Effector memory CD8-positive, alpha-beta T cell (primary cell): ENCODE results near the gene RIOX2.

Experiments used
- ATAC-seq: fragments of 150-1000 bp; cut with Tn5 transposase; replicated peaks from 2 replicates; pipeline ENCODE4 v1.10.0; 2021; ENCODE audit warnings: mild to moderate bottlenecking, moderate library complexity
- DNase-seq, 3 experiments: peaks; one replicate each; pipeline ENCODE4 v3.0.0; 2021
- H3K27ac Mint-ChIP-seq, 2 donors: one replicate each; pipeline ENCODE4 v1.8.0; 2022; ENCODE audit warnings: mild to moderate bottlenecking in 2 of 2, mixed read lengths in 2 of 2, moderate library complexity in 2 of 2
- H3K27me3 Mint-ChIP-seq, 2 donors: one replicate each; pipeline ENCODE4 v1.8.0; 2022; ENCODE audit warnings: mixed read lengths in 2 of 2
- H3K36me3 Mint-ChIP-seq: one replicate; pipeline ENCODE4 v1.8.0; 2022; ENCODE audit warnings: mild to moderate bottlenecking, moderate library complexity, mixed read lengths; ENCODE audit not compliant: insufficient read depth
- H3K4me1 Mint-ChIP-seq, 2 donors: one replicate each; pipeline ENCODE4 v1.8.0; 2022; ENCODE audit warnings: low read depth in 2 of 2, mixed read lengths in 2 of 2
- H3K4me3 Mint-ChIP-seq, 2 donors: one replicate each; pipeline ENCODE4 v1.8.0; 2022; ENCODE audit warnings: mild to moderate bottlenecking in 2 of 2, mixed read lengths in 2 of 2, moderate library complexity in 2 of 2
- H3K9me3 Mint-ChIP-seq, 2 donors: one replicate each; pipeline ENCODE4 v1.8.0; 2022; ENCODE audit warnings: mixed read lengths in 2 of 2

Gene RIOX2

DNA sequence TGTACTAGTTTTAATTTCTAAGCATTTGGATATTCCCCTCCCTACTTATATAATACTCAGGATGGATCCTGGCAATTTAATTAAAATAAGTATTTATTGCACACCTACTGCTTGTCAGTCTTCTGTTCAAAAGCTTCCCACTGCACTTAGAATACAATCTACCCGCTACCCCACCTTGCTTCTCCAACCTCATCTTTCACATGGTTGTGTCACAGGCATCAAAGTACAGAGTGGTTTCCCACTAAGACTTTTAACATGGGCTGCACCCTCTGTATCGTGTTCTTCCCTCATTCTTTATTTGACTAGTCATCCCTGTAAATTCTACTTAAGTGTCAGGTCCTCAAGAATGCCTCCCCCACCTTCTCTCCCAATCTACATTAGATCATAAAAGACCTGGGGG is 35.0 kb downstream of the RIOX2 start:
- no peak overlapping the region for H3K4me3 Mint-ChIP-seq
- H3K27me3 Mint-ChIP-seq, result no peaks in the 10 kb centered on the region
- DNase-seq (no peak), ATAC-seq (no peak)
- H3K27ac Mint-ChIP-seq, result peak overlapping the region in 1 of 2 donors; percentile 9
- H3K9me3 Mint-ChIP-seq, result no peaks in the 10 kb centered on the region
- peaks cover 0 to 9% of the 10 kb centered on the region in 2 donors for H3K4me1 Mint-ChIP-seq
- H3K36me3 Mint-ChIP-seq, result peaks cover 7% of the 10 kb centered on the region

GRCh38 chr3:97935842-97936241 is 36.4 kb downstream of the RIOX2 start:
- peak overlapping the region in 1 of 2 donors; percentile 57 for H3K27ac Mint-ChIP-seq
- no peak for ATAC-seq
- H3K4me3 Mint-ChIP-seq, result no peak overlapping the region

GRCh38 chr3:97934980-97935695 is 37.1 kb downstream of the RIOX2 start:
- H3K4me3 Mint-ChIP-seq, result no peak overlapping the region
- no peak for ATAC-seq
- H3K27me3 Mint-ChIP-seq, result peaks cover 0 to 9% of the 10 kb centered on the region in 2 donors
- peaks cover 7% of the 10 kb centered on the region for H3K36me3 Mint-ChIP-seq
- no peaks in the 10 kb centered on the region for H3K9me3 Mint-ChIP-seq
- peaks cover 0 to 9% of the 10 kb centered on the region in 2 donors for H3K4me1 Mint-ChIP-seq
- DNase-seq, result no peak
- H3K27ac Mint-ChIP-seq, result no peak overlapping the region

More at GRCh38 chr3:97935842-97936241, 36.4 kb downstream of the RIOX2 start:
- Mint-ChIP-seq H3K4me1 (peaks cover 0 to 9% of the 10 kb centered on the region in 2 donors), H3K27me3 (peaks cover 0 to 7% of the 10 kb centered on the region in 2 donors), H3K36me3 (peaks cover 7% of the 10 kb centered on the region), H3K9me3 (no peaks in the 10 kb centered on the region)
- no peak for DNase-seq

DNA sequence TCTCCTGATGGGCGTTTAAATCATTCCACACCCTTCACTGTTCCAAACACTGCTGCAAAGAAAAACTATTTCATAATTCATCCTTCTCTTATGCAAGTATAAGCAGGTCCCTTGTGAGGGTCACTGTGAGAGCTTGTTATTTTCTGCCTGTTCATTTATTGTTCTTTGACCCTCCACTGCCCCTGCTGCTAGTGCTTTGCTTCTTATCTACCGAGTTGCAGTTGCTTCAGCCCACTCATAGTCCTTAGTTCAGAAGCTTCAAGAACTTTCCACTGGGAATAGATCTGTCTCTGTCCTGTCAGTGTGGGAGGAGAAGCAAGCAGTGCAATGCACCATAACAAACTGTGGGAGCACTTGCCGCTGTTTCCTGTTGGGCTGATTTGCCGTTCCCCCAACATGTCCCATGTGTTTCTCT is 39.8 kb downstream of the RIOX2 start:
- H3K27ac Mint-ChIP-seq, result peak overlapping the region in 1 of 2 donors; percentile 54
- peaks cover 0 to 9% of the 10 kb centered on the region in 2 donors for H3K4me1 Mint-ChIP-seq
- H3K36me3 Mint-ChIP-seq, result peaks cover 7% of the 10 kb centered on the region
- DNase-seq (no peak), ATAC-seq (no peak)
- H3K4me3 Mint-ChIP-seq, result no peak overlapping the region
- no peaks in the 10 kb centered on the region for H3K9me3 Mint-ChIP-seq
- peaks cover 0 to 9% of the 10 kb centered on the region in 2 donors for H3K27me3 Mint-ChIP-seq

GRCh38 chr3:97931218-97931617 is 41.0 kb downstream of the RIOX2 start:
- Mint-ChIP-seq H3K4me1 (peaks cover 0 to 9% of the 10 kb centered on the region in 2 donors), H3K4me3 (no peak overlapping the region), H3K36me3 (peaks cover under 1% of the 10 kb centered on the region), H3K27ac (no peak overlapping the region), H3K27me3 (peaks cover 0 to 9% of the 10 kb centered on the region in 2 donors), H3K9me3 (no peaks in the 10 kb centered on the region)
- DNase-seq (no peak), ATAC-seq (no peak)

DNA sequence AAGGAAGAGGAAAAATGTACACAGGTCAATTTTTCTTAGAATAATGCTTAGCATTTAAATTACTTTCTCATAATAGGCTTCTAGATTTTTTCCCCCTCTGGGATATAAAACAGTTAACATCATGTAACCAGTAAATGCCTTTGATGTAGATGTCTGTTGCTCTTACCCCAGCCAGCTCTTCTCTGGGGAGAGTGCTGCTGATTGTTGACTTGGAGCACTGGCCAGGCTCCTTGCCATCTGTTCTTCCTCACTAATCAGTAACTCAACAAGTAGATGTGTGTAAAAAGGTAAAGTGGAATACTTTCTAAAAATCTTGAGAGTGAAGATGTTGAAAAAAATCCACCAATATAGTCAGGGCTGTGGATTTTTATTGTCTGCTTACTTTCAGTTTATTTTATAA is 42.2 kb downstream of the RIOX2 start:
- peaks cover 0 to 4% of the 10 kb centered on the region in 2 donors for H3K4me1 Mint-ChIP-seq
- H3K4me3 Mint-ChIP-seq, result no peak overlapping the region
- no peaks in the 10 kb centered on the region for H3K9me3 Mint-ChIP-seq
- no peaks in the 10 kb centered on the region for H3K36me3 Mint-ChIP-seq
- H3K27me3 Mint-ChIP-seq, result peaks cover 0 to 9% of the 10 kb centered on the region in 2 donors
- ATAC-seq, result no peak
- H3K27ac Mint-ChIP-seq, result no peak overlapping the region
- DNase-seq, result no peak

DNA sequence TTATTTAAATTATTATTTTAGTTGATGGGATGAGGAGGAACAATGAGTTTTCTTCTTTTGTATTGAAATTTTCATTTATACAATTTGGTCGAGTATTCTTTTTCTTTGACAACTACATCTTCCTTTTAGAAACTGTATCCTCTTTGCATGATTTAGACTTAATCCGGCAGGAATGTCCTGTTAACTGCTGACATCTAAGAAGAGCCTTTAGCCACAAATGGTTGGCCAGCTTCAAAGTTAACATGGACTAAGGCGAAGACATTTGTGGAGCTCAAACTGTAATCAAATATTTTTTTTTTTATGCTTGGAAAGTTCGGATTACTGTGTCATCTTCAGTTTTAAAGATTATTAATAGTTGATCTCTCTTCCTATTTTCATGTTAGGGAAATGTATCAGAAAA is 43.2 kb downstream of the RIOX2 start:
- H3K4me1 Mint-ChIP-seq, result peaks cover 0 to 4% of the 10 kb centered on the region in 2 donors
- no peak overlapping the region for H3K27ac Mint-ChIP-seq
- peaks cover 0 to 9% of the 10 kb centered on the region in 2 donors for H3K27me3 Mint-ChIP-seq
- H3K9me3 Mint-ChIP-seq, result no peaks in the 10 kb centered on the region
- H3K4me3 Mint-ChIP-seq, result no peak overlapping the region
- ATAC-seq (no peak), DNase-seq (no peak)
- H3K36me3 Mint-ChIP-seq, result no peaks in the 10 kb centered on the region

DNA sequence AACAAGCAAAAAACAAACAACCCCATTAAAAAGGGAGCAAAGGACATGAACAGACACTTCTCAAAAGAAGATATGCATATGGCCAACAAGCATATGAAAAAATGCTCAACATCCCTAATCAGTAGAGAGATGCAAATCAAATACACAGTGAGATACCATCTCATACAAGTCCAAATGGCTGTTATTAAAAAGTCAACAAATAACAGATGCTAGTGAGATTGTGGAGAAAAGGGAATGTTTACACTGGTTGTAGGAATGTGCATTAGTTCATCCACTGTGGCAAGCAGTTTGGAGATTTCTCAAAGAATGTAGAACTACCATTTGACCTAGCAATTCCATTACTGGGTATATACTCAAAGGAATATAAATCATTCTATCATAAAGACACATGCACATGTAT is 44.5 kb downstream of the RIOX2 start:
- H3K4me1 Mint-ChIP-seq, result peaks cover 0 to 3% of the 10 kb centered on the region in 2 donors
- H3K4me3 Mint-ChIP-seq, result no peak overlapping the region
- no peak for DNase-seq
- peaks cover 0 to 9% of the 10 kb centered on the region in 2 donors for H3K27me3 Mint-ChIP-seq
- no peaks in the 10 kb centered on the region for H3K9me3 Mint-ChIP-seq
- H3K36me3 Mint-ChIP-seq, result no peaks in the 10 kb centered on the region
- no peak for ATAC-seq
- no peak overlapping the region for H3K27ac Mint-ChIP-seq

DNA sequence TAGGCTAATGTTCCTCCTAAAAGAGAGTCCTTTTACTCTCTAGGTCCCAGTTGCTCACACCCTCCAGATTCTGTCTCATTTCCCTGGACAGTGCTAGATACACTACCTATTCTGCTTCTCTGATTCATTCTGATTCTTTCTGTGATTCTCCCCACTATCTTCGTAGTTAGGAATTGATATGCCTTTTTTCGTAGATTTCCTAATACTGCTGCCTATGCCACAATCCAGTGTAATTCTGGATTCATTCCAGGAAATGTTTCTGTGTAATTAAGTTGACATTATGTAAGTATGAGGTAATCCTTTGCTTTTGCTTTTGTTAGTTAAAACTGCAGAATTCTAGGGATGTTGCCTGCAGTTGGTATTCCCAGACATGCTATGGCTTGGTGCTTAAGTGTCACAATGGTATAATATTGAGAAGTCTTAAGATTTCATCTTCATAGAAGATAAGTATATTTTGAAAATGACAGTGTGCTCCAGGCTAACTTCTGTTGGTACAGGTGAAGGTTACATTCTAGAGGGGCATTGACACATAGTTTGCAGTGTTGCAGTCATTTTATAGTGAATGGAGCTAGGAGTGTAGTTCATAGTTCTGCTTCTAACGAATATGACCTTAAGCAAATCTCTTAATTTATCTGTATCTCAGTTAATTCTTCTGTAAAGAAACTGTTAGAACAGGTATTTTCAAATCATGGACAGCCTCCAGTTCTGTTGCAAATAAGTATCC is 54.3 kb downstream of the RIOX2 start:
- peaks cover 3 to 5% of the 10 kb centered on the region in 2 donors for H3K4me1 Mint-ChIP-seq
- H3K9me3 Mint-ChIP-seq, result no peaks in the 10 kb centered on the region
- H3K27ac Mint-ChIP-seq, result no peak overlapping the region
- H3K4me3 Mint-ChIP-seq, result no peak overlapping the region
- ATAC-seq (no peak), DNase-seq (no peak)
- H3K27me3 Mint-ChIP-seq, result no peaks in the 10 kb centered on the region
- H3K36me3 Mint-ChIP-seq, result peaks cover 3% of the 10 kb centered on the region

GRCh38 chr3:97916576-97916975 is 55.7 kb downstream of the RIOX2 start:
- DNase-seq, result no peak
- Mint-ChIP-seq H3K4me1 (peaks cover 7 to 8% of the 10 kb centered on the region in 2 donors), H3K4me3 (no peak overlapping the region), H3K36me3 (peaks cover 3% of the 10 kb centered on the region), H3K9me3 (no peaks in the 10 kb centered on the region), H3K27ac (no peak overlapping the region), H3K27me3 (no peaks in the 10 kb centered on the region)
- no peak for ATAC-seq

GRCh38 chr3:97914388-97914787 is 57.8 kb downstream of the RIOX2 start:
- no peak for ATAC-seq
- DNase-seq, result no peak
- H3K27ac Mint-ChIP-seq, result peak overlapping the region in 1 of 2 donors; percentile 20
- H3K4me1 Mint-ChIP-seq, result peaks cover 20 to 23% of the 10 kb centered on the region in 2 donors
- H3K9me3 Mint-ChIP-seq, result no peaks in the 10 kb centered on the region
- peaks cover 4% of the 10 kb centered on the region for H3K36me3 Mint-ChIP-seq
- no peak overlapping the region for H3K4me3 Mint-ChIP-seq
- no peaks in the 10 kb centered on the region for H3K27me3 Mint-ChIP-seq

DNA sequence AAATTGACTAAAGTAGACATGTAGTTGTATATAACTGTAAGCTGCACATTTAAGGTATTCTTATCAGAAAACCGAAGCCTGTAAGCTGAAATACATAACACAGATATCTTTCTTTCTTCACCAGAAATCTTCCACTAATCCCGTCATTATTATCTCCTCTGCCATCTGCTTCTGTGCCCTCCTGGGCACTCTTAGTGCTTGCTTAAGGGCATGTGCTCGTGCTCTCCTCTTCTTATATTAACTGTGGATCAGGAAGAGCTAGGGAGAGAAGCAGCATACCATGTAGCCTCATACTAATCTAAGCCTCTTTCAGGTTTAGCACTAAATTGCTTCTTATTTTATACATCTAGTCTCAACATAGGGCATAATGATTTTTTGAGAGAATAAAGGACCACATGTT is 60.8 kb downstream of the RIOX2 start:
- peak overlapping the region; percentile 96 to 97 for H3K27ac Mint-ChIP-seq
- H3K9me3 Mint-ChIP-seq, result no peaks in the 10 kb centered on the region
- no peaks in the 10 kb centered on the region for H3K27me3 Mint-ChIP-seq
- DNase-seq (no peak), ATAC-seq (no peak)
- peaks cover 20 to 23% of the 10 kb centered on the region in 2 donors for H3K4me1 Mint-ChIP-seq
- peak overlapping the region; percentile 89 to 91 for H3K4me3 Mint-ChIP-seq
- peaks cover 4% of the 10 kb centered on the region for H3K36me3 Mint-ChIP-seq

DNA sequence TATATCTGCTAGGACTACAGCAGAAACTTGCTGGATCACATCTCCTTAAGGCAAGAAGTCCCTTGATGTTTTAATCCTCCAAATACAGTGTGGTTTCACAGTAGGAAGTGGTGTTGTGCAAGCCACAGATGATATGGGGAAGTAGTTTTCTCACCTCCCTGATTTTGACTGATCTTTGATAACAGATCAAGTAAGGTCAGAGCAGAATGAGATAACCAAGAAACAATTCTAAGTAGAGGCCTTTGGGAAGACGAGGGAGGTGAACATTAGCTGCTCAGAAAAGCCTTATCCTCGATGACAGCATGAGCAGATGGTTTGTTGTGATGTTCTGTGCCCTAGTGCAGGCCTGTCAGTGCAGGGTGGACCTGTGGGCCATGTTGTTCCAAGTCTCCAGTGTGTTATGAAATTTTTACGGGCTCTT is 61.3 kb downstream of the RIOX2 start:
- no peaks in the 10 kb centered on the region for H3K9me3 Mint-ChIP-seq
- peak overlapping the region; percentile 89 to 91 for H3K4me3 Mint-ChIP-seq
- peak; percentile 16 to 28 (median 25) for DNase-seq
- ATAC-seq, result peak; percentile 93
- H3K27me3 Mint-ChIP-seq, result no peaks in the 10 kb centered on the region
- H3K36me3 Mint-ChIP-seq, result peaks cover 4% of the 10 kb centered on the region
- H3K27ac Mint-ChIP-seq, result peak overlapping the region; percentile 96 to 97
- H3K4me1 Mint-ChIP-seq, result peaks cover 20 to 23% of the 10 kb centered on the region in 2 donors
